AG10803 (cell line): ENCODE measurements around the gene IP6K3.

Experiments
- DNase-seq: peaks from one replicate; pipeline ENCODE4 v3.0.0; 2010; ENCODE audit warnings: low read depth
- H3K4me3 ChIP-seq: 2 replicates; pipeline ENCODE4 v1.5.1; 2011; ENCODE audit warnings: mild to moderate bottlenecking, low read length, control low read depth
- CTCF ChIP-seq: conservative IDR thresholded peaks from 2 replicates; pipeline ENCODE4 v1.5.1; 2011; ENCODE audit warnings: mild to moderate bottlenecking, low read length, control low read depth, inconsistent platforms

The IP6K3 gene

GRCh38 chr6:33737267-33738026 is 9.3 kb downstream of the IP6K3 start:
- no peak for DNase-seq
- no peak overlapping the region for H3K4me3 ChIP-seq
- TF ChIP-seq CTCF: 0 out of 2 replicates have a peak, but pooled peaks have one; percentile 3

GRCh38 chr6:33735216-33735615 is 11.5 kb downstream of the IP6K3 start:
- no peak overlapping the region for H3K4me3 ChIP-seq
- no peak for TF ChIP-seq CTCF
- DNase-seq: no peak

GRCh38 chr6:33733709-33734007 is 13.0 kb downstream of the IP6K3 start:
- TF ChIP-seq CTCF: no peak
- H3K4me3 ChIP-seq: no peak overlapping the region
- DNase-seq: no peak

GRCh38 chr6:33732817-33733708 is 13.6 kb downstream of the IP6K3 start:
- peak; percentile 24 for DNase-seq
- TF ChIP-seq CTCF: no peak
- H3K4me3 ChIP-seq: no peak overlapping the region

GRCh38 chr6:33732385-33732784 is 14.3 kb downstream of the IP6K3 start:
- TF ChIP-seq CTCF: no peak
- no peak for DNase-seq
- H3K4me3 ChIP-seq: no peak overlapping the region

- no peak for TF ChIP-seq CTCF
- no peak overlapping the region for H3K4me3 ChIP-seq
- no peak for DNase-seq
These were observed 14.9 kb downstream of the IP6K3 start for GRCh38 chr6:33731751-33732282.
